Forelimb muscle (tissue), 1 donor: ENCODE data around the gene SH2D3C. TPM values are rescaled to one million over a fixed set of nuclear protein-coding genes. Genes with fewer than 3 reads are reported as not detected.

Source experiments
- DNase-seq: peaks from one replicate; pipeline ENCODE4 v3.0.0-alpha.2; 2013; ENCODE audit warnings: low read depth
- polyA plus RNA-seq: library from polyadenylated mRNA; unstranded; fragments of 120-200 nt; gene quantifications from one replicate; pipeline ENCODE4 v1.2.1, GENCODE V29; 2013; ENCODE audit not compliant: insufficient read length

The SH2D3C gene, protein sequence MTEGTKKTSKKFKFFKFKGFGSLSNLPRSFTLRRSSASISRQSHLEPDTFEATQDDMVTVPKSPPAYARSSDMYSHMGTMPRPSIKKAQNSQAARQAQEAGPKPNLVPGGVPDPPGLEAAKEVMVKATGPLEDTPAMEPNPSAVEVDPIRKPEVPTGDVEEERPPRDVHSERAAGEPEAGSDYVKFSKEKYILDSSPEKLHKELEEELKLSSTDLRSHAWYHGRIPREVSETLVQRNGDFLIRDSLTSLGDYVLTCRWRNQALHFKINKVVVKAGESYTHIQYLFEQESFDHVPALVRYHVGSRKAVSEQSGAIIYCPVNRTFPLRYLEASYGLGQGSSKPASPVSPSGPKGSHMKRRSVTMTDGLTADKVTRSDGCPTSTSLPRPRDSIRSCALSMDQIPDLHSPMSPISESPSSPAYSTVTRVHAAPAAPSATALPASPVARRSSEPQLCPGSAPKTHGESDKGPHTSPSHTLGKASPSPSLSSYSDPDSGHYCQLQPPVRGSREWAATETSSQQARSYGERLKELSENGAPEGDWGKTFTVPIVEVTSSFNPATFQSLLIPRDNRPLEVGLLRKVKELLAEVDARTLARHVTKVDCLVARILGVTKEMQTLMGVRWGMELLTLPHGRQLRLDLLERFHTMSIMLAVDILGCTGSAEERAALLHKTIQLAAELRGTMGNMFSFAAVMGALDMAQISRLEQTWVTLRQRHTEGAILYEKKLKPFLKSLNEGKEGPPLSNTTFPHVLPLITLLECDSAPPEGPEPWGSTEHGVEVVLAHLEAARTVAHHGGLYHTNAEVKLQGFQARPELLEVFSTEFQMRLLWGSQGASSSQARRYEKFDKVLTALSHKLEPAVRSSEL
- polyA plus RNA-seq = 16.5 TPM

DNA sequence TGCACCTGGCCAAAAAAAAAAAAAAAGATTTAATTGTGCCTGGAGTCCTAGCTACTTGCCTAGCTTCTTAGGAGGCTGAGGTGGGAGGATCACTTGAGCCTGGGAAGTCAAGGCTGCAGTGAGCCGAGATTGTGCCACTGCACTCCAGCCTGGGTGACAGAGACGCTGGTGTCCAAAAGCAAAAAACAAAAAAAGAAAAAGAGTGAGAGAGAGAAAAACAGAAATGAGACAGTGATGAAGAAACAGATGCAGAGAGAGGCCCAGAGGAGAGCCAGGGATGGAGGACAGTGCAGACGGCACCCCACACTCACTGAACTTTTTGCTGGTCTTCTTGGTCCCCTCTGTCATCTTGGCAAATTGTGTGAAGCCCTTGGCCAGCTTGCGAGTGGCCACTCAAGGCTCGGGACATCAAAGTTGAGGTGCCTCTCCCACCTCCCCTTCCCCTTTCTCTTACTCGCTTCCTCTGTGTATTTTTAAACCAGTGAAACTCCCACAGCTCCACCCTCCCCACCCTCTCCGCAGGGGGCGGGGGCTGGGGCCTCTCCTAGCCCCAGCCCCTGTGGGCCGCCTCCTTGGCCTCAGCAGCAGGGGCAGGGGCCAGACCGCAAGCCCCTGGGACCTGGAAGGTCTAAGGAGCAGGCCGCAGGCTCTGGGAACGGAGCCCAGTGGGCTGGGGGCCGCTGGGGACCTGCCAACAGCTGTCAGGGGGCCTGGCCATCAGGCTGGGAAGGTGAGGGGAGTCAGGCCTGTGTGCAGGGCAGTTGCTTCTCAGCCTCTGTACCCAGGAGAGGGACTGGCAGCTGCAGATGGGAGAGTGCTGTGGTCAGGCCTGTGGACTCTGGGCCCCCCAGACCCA is at the start of gene SH2D3C:
Gene SH2D3C (minus strand): TSS at position 387 of the 856 bp plus-strand sequence. CDS start 39 bp downstream, at position 348.
- DNase-seq = no peak

DNA sequence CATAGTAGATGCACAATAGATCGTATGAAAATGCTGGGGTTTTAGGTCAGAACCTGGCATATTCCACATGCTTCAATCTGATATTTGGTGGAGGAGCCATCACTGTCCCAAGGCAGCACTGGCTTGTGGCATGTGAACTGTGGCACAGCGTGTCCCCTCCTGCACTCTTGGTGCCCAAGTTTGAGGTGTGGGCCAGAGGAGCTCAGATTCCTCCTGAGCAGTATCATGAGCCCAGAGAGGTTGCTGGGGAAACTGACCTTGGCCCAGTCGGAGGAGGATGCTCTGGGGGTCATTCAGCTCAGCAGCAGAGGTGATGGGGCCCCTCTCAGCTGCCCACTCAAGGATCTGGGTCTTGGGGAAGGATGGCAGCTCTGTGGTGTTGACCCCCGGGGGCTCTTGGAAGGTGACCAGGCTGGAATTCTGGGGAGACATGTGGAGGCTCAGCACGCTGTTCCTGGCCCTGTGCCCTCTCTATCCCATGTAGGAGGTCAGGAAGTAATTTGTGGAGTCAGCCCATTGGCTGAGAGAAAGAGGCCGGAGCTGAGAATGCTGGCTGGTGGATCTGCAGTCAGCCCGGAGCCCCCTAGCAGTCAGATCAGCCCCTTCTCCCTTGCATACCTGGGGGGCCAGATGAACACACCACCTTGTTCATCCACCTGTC is 47.9 kb upstream of the SH2D3C start:
- DNase-seq = no peak

DNA sequence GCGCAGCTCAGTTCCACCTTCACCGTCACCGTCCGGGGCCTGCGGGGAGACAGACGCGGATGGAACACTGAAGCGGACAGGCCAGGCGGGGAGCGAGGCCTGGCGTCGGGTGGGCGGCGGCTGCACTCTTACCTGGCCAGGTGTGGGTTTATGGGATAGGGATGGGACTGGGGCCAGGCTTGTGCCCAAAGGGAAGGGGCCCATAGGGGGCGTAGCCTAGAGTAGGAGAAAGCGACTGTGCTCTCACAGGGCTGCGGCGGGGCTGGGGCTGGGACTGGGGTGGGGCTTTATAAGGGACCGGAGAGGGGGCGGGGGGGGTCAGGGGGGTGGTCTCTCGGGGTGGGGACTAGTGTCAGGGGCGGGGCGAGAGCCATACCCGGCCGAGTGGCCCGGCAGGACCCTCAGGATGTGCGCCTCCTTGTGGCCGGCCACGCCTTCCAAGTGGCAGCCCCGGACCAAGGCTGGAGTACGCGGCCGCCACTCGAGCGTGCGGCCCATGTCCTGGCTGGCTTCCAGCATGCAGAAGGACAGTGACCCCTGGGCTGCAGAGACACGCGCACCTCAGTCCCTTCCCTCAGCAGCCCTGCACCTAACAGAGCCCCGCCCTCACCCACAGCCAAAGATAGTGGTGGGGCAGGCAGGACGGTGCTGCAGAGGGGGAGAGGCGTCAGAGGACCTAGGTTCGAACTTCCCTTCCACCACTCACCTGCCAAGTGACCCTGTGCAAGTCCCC is 47.0 kb upstream of the SH2D3C start:
- no peak for DNase-seq

DNA sequence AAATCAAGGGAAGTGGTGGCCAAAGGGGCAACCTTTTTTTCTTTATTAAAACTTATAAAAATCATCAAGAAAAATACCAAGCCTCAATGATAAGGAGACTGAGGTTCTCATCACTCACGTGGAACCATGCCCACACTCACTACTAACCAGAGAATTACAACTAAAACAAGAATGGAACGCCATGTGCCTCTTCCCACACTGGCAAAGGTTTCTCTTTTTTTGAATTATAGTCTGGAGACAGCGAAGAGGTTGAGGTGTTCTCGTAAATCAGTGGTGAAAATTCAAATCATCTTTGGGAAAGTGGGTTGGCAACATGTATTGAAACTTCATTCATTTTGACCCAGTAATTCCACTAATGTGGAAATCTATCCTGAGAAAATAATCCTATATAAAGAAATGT is 43.6 kb upstream of the SH2D3C start:
- no peak for DNase-seq

DNA sequence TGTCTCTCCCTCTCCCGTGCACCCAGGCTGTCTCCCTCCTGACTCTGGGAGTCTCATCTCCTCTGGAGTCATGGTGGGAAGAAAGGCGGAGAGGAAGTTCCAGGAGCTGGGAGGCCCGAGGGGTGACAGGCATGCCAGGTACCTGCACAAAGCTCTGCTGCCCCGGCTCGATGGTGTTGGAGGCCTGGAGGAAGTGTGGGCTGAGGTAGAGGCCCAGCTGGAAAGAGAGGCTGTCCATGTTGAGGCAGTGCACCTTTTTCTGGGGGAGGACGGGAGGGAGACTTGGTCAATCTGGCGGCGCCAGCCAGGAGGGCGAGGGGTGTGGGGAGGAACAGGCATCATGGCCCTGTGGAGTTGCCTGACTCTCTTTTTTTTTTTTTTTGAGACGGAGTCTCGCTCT is 40.1 kb upstream of the SH2D3C start:
- DNase-seq = no peak

DNA sequence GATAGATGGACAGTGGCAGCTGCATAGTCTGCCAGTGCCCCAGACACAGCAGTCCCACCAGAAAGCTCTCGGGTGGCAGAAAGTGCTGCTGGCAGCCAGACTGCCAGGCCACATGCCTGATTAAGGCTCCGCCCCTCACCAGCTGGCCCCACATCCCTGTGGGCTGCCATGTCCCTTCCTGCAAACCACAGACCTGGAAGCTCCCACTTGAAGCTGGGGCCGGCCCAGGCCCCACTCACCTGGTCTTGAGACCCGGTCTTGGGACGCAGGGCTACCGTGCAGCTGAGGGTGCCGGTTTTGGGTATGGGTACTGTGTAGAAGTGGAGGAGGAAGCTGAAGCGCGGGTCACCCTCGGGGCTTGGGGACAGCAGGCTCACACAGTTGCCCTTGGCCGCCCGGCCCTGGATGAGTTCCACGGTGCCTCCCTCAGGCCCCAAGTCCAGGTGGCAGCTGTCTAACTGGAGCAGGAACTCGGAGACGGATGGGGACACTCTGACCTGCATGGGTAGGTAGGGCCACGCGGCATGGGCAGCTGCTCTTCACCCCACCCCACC is 39.5 kb upstream of the SH2D3C start:
- no peak for DNase-seq

DNA sequence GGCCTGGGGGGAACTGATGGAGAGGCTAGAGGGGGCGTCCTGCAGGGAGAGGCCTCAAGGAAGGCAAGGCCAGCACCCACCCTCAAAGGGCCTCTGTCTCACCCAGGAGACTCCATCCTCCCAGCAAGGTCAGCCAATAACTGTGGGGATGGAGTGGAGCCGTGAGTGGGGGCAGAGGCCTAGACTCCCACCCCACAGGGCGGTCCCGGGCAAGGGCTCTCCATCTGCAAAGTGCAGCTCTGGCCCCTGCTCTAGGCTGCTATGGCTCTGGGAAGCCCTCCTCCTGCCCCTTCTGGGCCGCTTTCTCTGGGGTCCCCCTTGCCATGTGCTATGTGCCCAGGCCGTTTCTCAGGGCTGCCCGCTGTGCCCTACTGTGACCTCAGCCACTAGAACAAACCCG is 38.3 kb upstream of the SH2D3C start:
- DNase-seq = no peak

DNA sequence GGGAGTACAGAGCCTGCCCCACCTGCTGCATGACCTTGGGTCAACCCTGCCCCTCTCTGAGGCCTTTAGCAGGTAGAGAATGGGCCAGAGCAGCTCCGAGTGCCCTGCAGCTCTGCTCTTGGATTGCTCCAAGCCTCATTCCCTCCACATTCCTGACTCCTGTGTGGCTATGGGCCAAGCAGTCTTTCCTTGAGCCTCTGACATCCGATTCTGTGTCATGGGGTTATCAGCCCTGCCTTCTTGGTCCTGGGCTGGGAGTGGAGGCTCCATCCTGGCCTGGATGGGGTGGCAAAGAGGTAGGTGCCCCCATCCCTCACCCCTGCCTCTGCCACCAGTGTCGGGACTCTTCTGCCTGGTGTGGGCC is 37.9 kb upstream of the SH2D3C start:
- no peak for DNase-seq

DNA sequence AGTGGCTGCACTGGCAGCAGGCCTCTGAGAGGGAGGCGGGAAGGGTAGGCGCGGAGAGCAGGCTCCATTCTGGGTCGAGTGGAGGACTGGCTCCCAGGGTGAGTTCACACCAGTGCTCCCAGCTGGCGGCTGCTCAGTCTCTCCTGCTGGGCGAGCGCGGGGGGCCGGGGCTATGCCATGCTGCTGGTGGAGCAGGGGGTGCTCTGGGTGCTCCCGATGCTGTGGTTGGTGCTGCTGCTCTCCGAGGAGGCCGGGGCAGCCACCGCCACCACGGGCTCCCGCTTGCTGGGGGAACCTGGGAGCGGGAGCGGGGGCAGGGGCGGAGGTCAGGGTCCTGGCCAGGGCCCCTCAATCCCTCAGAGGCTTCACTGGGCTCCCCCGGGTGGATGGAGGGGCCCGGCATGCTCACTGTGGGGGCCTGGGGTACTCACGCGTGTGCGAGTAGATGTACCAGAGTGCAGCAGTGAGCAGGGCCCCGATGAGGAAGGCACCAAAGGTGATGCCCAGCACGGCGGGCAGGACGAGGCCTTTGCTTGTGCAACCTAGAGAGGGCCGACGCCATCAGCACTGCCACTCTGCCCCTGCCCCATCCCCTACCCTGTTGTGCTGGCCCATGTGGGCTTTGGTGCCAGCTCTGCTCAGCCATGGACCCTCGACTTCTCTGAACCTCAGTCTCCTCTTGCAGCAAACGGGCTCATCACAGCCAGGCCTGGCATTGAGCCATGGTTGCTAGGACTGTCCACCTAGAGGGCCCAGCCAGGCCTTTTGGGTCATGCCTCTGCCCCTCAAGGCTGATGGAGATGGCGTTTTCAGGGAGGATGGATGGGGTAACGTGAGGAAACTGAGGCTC is 37.3 kb upstream of the SH2D3C start:
- DNase-seq = no peak

DNA sequence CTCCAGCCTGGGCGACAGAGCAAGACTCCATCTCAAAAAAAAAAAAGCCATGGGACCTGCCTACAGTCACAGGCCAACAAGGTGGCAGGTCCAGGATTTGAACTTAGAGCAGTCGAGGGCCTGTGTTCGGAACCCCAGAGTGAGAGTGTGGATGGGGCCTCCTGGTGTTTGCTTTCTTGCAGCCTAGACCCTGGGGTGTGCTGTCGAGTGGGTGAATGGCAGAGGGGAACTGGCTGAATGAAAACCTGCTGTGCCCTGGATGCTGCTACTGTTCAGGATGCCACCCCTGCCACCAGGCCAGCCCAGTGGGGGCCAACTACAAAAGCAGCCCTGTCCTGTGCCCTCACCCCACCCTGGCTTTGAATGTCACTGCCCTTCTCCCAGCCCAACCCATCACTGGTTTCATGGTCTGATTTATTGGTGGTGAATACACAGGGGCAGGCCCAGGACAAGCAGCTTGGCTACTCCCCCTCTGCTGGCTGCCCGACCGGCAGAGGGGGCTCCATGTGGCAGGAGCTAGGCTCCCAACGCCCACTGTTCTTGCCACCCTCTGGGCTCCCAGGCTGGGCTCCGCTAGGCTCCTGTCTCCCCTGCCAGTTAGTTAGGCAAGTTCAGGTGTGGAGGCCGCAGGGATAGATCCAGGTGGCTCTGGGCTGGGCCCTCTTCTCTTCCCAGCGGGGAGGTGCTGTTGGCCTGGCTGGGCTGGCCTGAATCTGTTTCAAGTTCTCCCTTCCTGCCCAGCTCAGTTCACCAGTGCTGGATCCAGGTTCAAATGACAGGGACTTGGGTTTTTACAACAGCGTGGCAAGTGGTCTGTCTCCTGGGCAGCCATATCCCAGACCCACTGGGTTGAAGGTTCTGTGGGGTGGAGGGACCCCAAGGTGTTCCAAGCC is 36.4 kb upstream of the SH2D3C start:
- DNase-seq = no peak

DNA sequence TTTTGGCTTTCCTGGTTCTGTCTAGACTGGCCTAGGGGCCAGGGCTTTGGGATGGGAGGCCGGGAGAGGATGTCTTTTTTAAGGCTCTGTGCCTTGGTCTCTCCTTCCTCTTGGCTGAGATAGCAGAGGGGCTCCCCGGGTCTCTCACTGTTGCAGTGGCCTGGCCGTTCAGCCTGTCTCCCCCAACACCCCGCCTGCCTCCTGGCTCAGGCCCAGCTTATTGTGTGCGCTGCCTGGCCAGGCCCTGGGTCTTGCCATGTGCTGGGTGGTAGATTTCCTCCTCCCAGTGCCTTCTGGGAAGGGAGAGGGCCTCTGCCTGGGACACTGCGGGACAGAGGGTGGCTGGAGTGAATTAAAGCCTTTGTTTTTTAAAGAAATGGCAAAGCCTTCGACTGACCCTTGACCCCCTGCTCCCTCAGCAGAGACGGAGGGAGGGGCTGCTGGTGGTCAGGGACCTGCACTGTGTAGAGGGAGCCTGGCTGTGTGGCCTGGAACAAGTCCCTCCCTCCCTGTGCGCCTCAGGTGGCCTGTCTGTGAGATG is 35.3 kb upstream of the SH2D3C start:
- DNase-seq = no peak

DNA sequence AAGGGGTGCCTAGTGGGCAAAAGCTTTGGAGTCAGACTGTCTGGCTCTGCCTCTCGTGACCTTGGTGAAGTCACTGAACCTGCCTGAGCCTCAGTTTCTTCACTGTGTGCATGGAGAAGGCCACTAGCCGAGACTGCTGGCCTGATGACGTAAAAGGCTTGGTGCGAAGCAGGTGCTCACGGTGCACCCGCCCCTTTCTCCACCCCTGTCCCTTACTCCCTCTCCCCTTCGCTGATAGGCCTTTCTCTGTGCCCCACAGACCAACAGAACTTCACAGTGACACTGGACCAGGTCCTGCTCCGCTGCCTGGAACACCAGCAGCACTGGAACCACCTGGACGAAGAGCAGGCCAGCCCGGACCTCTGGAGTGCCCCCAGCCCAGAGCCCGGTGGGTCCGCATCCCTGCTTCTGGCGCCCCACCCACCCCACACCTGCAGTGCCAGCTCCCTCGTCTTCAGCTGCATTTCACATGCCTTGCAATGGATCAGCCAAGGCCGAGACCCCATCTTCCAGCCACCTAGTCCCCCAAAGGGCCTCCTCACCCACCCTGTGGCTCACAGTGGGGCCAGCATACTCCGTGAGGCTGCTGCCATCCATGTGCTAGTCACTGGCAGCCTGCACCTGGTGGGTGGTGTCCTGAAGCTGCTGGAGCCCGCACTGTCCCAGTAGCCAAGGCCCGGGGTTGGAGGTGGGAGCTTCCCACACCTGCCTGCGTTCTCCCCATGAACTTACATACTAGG is 34.6 kb upstream of the SH2D3C start:
- no peak for DNase-seq

DNA sequence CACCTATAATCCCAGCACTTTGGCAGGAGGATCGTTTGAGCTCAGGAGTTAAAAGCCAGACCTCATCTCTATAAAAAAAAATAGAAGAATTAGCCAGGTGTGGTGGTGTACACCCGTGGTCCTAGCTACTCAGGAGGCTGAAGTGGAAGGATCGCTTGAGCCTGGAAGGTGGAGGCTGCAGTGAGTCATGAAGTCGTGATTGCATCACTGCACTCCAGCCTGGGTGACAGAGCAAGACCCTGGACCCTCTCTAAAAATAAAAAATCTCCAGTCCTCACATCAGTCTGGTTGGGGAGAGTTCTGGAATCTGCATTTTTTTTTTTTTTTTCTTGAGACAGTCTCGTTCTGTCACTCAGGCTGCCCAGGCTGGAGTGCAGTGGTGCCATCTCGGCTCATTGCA is 33.5 kb upstream of the SH2D3C start:
- no peak for DNase-seq

DNA sequence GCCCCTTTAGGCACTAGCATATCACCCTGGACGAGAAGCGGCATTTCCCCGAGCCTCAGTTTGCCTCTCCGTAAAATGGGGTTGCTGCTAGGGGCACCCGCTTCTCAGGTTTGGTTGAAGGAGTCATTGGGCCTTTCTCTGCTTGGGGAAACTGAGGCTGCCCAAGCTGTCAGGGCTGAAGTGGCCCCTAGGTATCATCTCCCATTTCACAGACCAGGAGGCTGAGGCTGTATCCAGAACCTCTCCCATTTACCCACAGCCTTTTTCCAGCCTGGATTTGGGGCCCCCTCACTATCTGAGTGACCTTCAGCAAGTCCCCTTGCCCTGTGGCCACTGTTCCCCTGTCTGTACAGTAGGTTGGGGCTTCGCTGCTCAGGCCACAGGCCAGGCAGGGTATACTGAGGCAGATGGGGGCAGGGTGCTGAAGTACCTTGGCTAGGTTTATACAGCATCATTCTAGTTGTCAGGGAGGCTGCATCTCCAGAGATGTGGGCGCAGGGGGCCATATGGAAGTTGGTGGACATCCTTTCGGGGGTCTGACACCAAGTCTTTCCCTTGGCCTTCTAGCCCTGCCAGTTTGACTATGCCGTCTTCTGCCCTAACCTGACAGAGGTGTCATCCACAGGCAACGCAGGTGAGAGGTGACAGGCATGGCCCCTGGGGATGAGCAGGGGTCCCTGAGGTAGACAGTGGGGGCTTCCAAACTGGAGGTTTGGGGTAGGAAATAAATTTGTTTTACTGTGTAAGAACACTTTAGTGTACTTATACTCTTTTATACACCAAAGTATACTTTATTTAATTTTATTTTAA is 32.1 kb upstream of the SH2D3C start:
- no peak for DNase-seq

DNA sequence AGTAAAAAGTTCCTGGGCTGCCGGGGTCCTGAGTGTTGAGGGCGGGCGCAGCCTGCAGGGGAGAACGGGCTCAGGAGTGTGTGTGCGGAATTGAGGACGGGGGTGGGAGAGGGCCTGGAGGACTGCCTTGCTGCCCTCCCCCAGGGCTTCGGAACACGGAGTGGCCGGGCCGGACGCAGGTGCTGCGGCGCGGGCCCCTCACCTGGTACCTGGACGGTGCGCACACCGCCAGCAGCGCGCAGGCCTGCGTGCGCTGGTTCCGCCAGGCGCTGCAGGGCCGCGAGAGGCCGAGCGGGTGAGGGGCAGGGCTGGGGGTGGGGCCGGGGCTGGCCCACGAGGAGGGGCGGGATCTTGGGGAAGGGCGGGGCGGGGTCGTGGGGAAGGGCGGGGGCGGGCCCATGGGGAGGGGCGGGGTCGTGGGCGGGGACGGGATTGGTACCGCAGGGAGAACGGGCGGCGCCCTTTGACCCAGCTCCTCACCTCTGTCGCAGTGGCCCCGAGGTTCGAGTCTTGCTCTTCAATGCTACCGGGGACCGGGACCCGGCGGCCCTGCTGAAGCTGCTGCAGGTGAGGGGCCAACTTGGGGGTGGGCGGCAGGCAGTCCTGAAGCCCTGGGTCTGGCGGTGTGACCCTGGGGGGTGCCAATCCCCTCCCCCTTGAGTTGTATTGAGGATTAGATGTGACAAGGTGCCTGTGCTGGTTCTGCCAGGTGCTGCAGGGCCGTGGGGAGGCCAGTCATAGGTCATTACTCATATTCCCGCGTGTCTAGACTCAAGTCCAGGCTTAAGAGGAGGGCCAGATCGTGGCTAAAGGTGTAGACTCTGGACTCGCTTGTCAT is 31.3 kb upstream of the SH2D3C start:
- DNase-seq = no peak
